NAMALWA (cell line): ENCODE data around the gene ZNF135.

ENCODE experiments used
- DNase-seq: peaks from one replicate; pipeline ENCODE4 v3.0.0-alpha.2; 2015; ENCODE audit warnings: low spot score

ZNF135 gene

DNA sequence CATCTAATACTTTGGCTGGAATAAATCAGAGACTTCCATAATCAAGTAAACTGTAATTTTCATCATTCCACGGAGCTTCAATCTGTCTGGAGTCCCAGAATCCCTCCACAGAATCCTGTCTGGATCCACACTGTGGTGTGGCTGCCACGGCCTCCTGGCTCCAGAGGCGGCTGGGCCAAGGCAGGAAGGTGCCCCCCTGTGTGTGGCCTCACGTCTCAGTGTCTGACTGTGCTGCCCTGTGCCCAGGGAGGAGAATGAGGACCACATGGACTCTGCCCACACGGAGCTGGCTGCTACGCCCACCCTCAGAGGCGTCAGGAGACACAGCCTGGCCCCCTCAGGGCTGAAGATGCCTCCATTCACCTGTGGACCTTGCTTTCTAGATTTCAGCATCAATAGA, 12.2 kb upstream of the ZNF135 start:
- no peak for DNase-seq

DNA sequence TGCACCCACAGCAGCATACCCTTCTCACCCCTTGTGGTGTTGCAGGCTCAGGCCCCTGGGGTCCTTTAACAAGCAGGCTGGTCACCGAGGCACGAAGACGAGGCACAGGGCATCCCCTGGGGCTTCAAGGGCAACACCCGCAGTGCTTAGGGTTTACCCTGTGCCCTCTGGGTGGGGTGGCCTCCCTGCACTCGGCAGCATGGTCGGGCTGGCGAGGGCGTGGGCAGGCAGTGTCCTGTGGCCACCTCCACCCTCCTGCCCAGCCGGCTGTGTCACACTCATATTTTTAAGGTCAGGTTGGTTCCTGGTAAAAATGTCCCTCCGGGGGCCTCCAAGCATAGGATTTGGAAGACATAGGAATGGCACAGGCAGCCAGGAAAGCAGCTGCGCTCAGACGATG, 11.4 kb upstream of the ZNF135 start:
- DNase-seq = no peak

DNA sequence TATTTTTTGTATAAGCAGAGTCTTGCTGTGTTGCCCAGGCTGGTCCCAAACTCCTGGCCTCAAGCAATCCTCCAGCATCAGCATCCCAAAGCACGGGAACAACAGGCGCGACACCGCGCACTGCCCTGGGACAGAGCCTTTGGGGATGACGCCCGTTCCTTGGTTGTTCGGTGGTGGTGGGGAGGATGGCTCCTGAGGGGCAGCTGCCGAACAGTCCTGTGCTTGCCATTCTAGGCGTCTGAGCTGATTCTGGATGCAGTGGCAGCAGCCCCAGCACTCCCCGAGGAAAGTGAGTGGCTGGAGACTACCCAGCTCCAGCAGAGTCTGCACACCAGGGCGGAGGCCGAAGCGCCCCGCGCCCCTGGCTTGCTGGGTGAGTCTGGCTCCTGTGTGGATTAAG, 6.8 kb upstream of the ZNF135 start:
- no peak for DNase-seq

DNA sequence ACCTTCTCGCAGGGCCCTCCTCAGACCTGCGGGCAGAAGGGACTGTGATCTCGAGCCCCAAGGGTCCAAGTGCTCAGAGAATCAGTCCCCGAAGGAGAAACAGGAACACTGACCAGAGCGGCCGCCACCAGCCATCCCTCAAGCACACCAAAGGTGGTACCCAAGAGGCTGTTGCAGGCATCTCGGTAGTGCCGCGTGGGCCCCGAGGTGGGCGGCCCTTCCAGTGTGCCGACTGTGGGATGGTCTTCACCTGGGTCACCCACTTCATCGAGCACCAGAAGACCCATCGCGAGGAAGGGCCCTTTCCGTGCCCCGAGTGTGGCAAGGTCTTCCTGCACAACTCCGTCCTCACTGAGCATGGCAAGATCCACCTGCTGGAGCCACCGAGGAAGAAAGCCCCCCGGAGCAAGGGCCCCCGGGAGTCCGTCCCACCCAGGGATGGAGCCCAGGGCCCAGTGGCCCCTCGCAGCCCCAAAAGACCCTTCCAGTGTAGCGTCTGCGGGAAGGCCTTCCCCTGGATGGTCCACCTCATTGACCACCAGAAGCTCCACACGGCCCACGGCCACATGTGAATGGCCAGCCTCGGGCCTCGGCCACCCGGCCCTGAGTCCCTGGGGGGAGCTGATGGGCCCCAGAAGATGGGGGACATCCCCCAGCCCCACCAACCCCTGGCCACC, 5.5 kb upstream of the ZNF135 start:
- DNase-seq = no peak

DNA sequence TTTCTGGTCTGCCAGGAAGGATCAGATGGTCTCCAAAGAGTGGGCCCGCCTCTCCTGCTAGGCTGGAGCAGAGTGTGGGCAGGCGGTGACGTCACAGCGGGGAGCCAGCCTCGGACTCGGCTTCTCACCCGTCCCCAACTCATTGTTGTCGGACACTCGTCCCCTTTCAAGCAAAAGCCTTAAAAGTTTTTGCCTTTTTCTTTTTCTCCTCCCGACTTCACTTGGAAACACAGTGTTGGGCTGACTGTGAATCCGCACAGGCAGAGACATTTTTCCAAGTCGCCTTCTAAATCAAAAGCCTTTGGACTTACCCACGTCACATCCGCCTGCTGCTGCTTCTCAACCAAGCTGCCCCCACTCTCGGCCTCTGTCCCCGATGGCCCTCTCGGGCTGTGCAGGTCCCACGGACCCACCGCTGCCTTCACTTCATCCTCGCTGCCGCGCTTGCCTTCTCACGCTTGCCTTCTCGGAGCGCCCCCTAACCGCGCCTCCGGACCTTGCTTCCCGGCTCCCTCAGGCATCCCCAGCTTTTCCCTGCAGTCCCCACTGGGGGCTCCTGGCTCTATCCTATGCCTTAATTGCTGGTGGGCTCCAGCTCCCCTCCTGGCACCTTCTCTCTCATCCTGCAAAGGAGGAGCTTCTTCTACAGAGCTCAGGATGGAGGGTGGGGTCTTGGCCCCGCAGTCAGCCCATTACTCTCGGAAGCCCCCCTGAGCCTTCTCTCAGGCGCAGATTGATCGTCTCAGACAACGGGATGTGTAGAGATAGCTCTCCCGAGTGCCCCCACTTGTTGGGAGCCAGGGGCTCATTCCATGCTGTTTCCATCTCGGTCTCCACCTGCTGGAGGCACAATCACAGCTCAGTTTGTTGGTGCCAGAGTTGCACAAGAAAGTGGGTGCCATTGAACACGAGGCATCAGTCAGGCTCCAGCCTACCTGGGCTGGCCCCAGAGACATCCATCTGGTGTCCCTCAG, 3.9 kb upstream of the ZNF135 start:
- no peak for DNase-seq

DNA sequence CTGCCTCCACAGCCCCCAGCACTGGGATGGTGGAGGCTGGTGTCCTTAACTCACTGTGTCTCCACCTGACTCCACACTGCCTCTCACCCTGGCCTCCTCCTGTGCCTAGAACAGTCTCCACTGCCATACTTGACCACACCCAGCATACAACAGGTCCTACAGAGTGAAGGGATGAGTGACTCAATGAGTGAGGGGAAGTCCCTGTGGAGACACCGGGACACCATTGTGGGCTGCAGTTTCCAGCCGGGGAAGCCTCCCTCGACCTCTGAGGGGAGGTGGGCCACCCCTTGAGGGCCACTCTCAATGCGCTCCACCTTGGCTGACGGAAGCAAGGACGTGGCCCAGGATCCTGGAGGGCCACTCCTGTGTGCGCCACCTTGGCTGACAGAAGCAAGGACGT, 2.8 kb upstream of the ZNF135 start:
- DNase-seq = no peak

DNA sequence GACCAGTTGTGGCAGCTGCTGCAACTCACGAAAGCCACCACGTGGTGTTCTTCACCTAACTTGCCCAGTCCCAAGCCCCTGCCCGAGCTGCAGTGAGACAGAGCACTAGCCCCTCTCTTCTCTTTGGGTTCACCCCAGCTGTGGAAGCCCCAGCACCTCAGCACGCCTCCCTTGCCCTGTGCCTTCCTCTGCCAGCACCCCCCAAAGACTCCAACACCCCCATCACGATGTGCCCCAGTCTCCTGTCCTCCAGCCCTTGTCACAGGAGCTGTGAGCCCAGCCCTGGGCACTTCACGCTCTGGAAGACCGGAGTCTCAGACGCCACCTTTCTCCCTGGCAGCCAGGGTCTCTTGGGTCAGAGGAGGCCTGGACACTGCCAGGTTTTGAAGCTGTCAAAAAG, 2.2 kb upstream of the ZNF135 start:
- DNase-seq = no peak

DNA sequence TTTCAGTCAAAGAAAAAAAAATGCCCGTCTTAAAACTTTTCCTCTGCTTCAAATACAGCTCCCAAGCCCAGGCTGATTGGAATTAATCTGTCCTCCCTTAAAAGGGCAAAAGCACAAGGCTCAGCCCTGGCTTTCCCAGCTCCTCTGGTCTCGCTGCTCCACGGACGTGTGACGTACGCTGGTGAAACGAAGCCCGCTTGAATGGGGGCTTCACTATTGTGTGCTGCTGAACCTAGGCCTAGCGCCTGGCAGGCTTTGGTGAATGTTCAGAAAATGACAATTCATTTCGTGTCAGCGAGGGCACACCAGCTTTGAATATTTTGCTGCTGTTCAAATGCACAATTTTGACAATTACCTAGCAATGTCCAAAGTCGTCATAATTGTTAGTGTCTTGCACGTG, 615 bp upstream of the ZNF135 start:
- DNase-seq = no peak

DNA sequence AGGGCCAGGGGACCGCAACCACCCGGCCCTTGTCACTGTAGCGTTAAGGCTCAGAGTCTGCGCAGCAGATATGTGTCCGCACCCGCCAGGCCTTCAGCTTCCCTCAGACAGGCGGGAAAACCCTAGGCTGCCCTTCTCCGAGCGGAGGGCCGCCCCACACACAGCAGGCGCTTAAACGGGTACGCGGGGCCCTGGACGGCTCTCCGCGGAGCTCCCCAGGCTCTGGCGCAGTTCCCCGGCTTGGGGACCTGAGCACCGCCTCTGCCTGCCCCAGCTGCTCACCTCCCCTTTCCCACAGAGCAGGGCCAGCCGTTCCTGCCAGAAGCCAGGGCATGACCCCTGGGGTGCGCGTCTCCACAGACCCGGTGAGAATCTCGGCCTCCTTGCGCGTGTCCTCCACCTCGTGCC, 593 bp downstream of the ZNF135 start:
- DNase-seq = no peak

DNA sequence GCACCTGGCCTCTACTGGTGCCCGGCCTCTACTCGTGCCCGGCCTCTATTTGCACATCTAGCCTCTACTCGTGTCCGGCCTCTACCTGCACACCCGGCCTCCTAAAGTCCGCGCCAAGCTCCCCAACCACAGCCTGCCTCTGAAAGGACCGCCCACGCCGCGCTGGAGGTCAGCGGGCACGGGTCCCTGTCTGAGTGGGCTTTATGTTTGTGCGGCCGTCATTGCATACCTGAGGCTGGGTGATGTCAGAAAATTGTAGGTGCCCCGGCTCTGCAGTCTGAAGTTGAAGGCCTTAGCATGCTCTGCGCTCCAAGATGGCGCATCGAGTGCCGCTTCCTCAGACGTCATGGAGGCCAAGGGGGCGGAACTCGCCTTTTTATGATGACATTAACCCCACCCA, 1.1 kb downstream of the ZNF135 start:
- no peak for DNase-seq

DNA sequence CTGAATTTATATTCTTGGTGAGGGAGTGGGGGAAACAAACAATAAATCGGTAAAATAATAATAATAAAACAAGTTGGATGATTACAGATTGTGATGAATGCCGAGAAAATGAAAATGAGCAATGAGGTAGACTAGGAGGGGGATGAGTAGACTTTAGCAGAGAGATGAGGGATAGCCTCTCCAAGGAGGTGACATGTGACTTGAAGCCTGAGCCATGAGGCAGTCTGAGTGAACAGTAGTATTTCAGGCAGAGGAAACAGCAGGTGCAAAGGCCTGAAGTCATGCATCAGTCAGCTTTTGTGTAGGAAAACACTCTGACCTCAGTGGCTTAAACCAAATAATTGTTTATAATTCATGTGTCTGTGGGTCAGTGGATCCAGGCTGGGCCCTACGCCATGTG, 4.6 kb downstream of the ZNF135 start:
- no peak for DNase-seq

DNA sequence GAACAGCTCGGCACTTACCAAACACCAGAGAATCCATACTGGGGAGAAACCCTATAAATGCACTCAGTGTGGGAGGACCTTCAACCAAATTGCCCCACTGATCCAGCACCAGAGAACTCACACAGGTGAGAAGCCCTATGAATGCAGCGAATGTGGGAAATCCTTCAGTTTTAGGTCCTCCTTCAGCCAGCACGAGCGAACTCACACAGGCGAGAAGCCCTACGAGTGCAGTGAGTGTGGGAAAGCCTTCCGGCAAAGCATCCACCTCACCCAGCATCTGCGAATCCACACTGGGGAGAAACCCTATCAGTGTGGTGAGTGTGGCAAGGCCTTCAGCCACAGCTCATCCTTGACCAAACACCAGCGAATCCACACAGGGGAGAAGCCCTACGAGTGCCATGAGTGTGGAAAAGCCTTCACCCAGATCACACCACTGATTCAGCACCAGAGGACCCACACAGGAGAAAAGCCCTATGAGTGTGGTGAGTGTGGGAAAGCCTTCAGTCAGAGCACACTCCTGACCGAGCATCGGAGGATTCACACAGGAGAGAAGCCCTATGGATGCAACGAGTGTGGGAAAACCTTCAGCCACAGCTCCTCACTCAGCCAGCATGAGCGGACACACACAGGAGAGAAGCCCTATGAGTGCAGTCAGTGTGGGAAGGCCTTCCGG, 8.3 kb downstream of the ZNF135 start:
- no peak for DNase-seq

DNA sequence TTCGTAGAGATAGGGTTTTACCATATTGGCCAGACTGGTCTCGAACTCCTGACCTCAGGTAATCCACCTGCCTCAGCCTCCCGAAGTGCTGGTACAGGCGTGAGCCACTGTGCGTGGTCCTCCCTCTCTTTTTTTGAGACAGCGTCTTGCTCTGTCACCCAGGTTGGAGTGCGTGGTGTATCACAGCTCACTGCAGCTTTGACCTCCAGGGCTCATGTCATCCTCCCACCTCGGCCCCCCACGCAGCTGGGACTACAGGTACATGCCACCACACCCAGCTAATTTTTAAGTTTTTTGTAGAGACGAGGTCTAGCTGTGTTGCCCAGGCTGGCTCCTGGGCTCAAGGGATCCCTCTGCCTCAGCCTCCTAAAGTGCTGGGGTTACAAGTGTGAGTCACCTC, 20.7 kb downstream of the ZNF135 start:
- DNase-seq = no peak

DNA sequence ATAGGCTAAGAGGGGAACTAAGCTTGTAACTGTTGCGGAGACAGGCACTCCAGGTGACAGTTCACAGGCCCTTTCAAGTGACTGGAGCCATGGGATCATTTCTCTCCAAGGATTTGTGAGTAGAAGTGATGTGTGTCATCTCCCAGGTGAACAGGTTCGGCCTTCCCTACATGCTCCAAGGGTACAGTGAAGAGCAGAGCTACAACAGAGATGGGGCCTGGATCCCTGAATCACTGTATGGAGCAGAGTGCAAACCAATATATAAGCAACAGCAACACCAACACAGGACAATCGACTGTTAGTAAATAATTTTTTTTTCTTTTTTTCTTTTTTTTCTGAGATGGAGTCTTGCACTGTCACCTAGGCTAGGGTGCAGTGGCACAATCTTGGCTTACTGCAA, 23.9 kb downstream of the ZNF135 start:
- DNase-seq = no peak

DNA sequence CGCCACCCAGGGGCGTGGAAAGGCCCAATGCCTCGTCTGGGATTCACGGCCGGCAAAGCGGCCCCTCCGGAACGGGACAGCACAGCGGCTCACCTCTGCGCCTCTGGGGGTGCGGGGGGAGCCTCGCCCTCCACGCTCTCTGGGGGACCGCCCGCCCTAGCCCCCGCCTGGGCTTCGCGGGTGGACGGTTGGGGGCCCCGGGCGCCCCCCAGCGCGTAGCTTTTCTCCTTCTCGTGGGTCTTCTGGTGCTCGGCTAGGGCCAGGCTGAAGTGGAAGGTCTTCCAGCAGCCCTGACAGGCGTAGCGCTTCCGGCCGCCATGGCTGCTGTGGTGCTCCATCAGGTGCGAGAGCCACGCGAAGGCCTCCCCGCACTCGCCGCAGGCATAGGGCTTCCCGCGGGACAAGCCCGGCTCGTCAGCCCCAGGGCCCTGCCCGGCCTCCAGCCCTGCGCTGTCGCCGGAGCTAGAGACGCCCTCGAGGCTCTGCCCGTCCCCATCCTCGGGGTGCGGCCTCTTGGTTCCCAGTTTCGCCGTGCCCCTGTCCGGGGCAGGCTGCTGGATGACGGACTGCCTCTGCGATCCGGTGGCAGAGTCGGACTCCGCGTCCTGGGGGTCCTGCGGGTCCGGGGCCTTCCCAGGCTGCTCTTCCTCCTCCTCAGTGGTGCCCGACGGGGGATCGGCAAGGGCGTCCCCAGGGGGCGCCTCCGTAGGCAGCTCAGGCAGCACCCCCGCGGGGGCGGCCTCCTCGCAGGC, 25.7 kb downstream of the ZNF135 start:
- DNase-seq = no peak

DNA sequence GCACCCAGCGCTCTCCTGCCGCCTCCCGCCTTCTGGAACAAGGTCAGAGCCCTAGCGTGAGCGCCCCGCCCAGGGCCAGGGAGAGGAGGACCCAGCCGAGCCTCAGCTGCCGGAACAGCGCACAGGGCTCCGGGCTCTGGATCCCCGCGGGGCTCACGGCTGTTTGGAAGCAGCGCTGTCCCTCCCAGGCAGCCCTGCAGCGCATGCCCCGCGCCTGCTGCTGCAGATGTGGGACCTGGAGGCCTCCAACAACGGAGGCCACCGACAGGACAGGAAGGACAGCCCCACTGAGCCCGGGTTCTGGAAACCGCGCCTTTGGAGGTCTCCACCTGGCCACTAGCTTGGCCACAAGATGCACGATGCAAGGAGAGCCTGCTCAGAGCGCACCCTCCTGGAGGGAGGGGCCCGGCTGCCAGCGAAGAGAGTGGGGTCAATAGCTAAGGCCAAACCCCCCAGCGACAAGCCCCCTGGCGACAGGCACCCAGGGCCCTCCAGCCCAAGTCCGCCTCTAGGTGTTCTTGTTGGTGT, 26.3 kb downstream of the ZNF135 start:
- no peak for DNase-seq

DNA sequence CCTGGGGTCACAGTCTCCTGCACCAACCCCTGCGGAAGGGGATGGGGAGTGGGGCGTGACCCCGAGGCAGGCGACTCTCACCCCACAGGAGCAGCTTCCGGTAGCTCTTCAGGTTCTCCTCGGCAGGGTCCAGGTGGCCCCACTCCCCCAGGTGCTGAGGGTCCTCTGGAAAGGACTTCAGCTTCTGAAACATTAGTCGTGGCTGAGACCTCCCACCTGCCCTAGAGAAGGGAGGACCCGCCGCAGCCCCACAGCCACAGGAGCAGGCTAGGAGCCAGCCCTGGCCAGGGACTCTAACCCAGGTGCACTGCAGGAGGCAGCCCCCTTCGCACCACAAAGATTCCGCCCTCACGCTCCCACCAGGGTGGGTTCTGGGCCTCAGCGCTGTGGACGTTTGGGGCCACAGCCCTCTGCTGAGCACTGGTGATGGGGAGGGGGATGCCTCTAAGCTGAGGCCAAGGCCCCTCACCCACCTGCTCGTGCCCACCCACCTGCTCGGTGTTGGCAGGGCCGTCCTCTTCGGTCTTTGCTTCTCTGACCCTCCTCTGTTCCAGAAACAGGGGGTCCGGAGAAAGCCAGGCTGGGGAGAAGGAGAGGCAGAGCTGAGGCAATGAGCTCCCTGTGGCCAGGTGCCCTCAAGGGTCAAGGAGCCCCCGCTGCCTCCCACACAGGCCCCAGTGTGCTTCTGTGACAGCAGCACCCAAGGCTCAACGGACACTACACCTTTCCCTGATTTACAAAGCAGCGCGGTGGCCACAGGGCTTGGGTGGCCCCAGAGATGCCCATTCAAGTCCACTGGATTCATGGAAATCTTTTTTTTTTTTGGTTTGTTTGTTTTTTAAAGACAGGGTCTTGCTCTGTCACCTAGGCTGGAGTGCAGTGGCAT, 28.0 kb downstream of the ZNF135 start:
- no peak for DNase-seq

DNA sequence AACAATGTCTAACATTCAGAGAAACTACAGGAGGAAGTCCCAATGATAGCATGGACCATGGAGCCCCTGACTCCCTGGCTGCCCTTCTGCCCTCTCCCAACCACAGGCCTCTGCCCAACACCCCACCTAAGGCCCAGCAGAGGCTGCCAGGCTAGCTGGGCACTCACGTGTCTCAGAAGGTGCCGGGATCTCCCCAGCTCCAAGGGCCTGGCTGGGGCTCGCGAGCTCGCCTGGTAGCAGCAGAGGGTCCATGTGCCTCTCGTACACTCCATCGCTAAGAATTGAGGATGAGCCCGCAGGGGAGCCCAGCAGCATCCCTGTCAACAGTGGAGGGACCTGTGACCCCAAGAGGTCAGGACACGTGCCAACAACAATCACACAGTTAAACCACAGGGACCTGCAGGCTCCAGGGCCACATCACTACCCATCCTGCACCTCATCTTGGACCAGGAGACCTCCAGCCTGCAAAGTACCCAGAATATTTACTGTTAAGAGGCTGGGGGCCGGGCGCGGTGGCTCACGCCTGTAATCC, 29.5 kb downstream of the ZNF135 start:
- no peak for DNase-seq

DNA sequence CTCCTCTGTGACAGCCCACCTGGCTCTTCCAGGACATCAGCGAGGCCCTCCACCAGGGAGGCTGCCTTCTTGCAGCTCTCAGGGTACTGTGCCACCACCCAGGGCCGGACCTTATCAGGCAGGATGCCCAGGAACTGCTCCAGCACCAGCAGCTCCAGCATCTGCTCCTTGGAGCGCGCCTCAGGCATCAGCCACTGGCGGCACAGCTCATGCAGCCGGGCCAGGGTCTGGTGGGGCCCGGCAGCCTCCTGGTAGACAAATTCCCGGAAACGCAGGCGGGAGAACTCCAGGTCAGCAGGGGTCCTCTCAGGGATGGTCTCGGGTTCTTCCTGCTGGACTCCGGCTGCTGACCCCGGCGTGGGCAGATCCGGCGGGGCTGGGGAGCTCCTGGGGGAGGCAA, 30.8 kb downstream of the ZNF135 start:
- DNase-seq = no peak

DNA sequence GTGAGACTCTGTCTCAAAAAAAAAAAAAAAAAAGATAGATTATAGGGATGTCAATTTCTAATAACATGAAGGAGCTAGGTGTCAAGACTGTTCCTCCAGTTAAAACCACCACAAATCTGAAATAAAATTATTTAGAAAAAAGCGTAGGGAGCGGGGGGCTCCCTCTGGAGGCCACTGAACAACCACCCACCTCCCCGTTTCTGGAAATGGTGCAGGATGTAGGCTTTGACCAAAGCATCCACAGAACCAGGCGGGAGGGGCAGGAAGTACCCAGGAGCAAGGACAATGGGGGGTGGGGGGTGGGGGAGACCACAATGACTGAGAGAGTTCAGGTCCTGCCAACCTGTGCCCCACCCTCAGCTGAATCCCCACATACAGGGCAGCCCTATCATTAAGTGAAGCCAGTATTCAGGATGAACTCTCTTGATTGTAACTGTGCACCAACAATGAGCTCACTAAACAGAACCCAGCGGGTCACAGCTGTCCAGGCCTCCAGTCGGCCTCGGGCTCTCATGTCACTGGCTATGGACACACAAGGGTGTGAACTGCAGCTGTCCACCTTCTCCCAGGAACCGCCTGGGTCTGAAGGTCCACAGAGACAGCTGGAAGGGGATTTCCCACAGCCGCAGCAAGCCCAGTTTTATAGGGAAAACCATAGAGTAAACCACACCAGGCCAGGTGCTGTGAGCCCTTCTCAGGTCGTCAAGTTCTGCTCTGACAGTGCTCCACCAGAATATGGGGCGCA, 32.3 kb downstream of the ZNF135 start:
- DNase-seq = no peak
